ENCODE results near the gene AMBP. TPM values are rescaled to one million over a fixed set of nuclear protein-coding genes. Genes with fewer than 3 reads are reported as not detected.

The AMBP gene
- total RNA-seq, 1 experiment from 2014 or later, result not detected

- no peak overlapping the region for H3K27ac ChIP-seq
- H3K27me3 ChIP-seq (ENCODE audit: insufficient read depth, low read depth), result peaks cover 94% of the 10 kb centered on the region
- H3K79me2 ChIP-seq (ENCODE audit: low read depth), result no peaks in the 10 kb centered on the region
- intact Hi-C loops (cut with micrococcal nuclease; ENCODE audit: unreplicated experiment), result no loop called here
- no peak overlapping the region for H3K4me3 ChIP-seq
- TF ChIP-seq CTCF (conservative IDR thresholded peaks at IDR 0.05), result no peak
- no peak overlapping the region for H3K4me2 ChIP-seq
- H3K36me3 ChIP-seq (ENCODE audit: low read depth), result no peaks in the 10 kb centered on the region
- no peak for DNase-seq
- no peaks in the 10 kb centered on the region for H3F3A ChIP-seq (ENCODE audit: insufficient read depth, low read depth)
- no peaks in the 10 kb centered on the region for H4K20me1 ChIP-seq (ENCODE audit: insufficient read depth)
- no peak overlapping the region for H2AFZ ChIP-seq
- no peaks in the 10 kb centered on the region for H3K4me1 ChIP-seq (replicated peaks; ENCODE audit: insufficient read depth)
- BruUV-seq (replicated peaks), result no TSS peak
- ChIA-PET POLR2A (ENCODE audit: unreplicated experiment) (no interaction called here), CTCF (no interaction called here)
- H3K9me2 ChIP-seq (ENCODE audit: insufficient read depth), result no peaks in the 10 kb centered on the region
- no peaks in the 10 kb centered on the region for H3K9me3 ChIP-seq (ENCODE audit: insufficient read depth, low read depth)
Observed at GRCh38 chr9:114060070-114060469, 18.0 kb downstream of the AMBP start.

DNA sequence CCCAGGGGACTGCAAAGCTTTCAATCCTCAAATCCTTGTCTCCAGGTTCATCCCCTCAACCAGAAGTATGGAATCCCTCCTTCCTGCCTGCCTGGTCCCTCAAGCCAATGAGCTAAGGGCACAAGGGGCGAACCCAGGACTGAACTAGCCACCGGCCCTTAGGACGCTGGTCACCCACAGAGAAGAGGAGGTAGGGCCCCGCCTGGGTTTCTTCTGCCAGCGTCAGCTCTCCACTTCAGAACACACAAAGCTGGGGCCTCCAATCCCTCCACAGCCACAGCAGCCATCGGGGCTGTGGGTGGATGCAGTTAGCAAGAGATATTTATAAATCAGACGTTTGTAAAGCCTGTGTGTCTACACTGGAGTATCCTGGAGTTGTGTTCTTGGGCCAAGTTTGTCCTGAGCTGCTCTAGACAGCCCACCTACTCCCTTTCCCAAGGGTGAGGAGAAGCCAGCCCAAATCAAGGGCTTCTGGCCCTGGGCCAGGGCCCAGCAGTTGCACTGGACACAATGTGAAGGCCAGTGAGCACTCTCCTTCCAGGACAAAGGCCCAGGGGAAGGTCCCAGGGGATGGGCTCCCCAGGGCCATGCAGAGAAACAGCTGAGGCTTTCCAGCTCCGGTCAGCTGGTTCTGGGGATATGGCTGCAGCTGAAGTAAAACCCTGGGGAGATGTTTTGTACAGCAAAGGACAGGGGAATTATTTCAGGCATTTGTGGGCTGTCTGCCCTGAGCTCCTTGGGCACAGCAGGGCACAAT lies 18.9 kb downstream of the AMBP start:
- Histone ChIP-seq H3K79me2 (ENCODE audit: low read depth) (no peaks in the 10 kb centered on the region), H3K9me2 (ENCODE audit: insufficient read depth) (no peaks in the 10 kb centered on the region), H3K27me3 (ENCODE audit: insufficient read depth, low read depth) (peaks cover 93% of the 10 kb centered on the region), H2AFZ (no peak overlapping the region), H3K36me3 (ENCODE audit: low read depth) (no peaks in the 10 kb centered on the region), H3K9me3 (ENCODE audit: insufficient read depth, low read depth) (no peaks in the 10 kb centered on the region), H3F3A (ENCODE audit: insufficient read depth, low read depth) (no peaks in the 10 kb centered on the region), H3K4me1 (replicated peaks; ENCODE audit: insufficient read depth) (no peaks in the 10 kb centered on the region), H4K20me1 (ENCODE audit: insufficient read depth) (no peaks in the 10 kb centered on the region), H3K4me2 (no peak overlapping the region), H3K27ac (no peak overlapping the region), H3K4me3 (no peak overlapping the region)
- TF ChIP-seq EZH2 (IDR thresholded peaks at IDR 0.05; ENCODE audit: low read depth) (no peak), CTCF (conservative IDR thresholded peaks at IDR 0.05) (no peak)
- BruUV-seq (replicated peaks), result no TSS peak
- intact Hi-C loops (cut with micrococcal nuclease; ENCODE audit: unreplicated experiment), result no loop called here
- POLR2A ChIA-PET (ENCODE audit: unreplicated experiment), result no interaction called here
- no peak for DNase-seq
- CTCF ChIA-PET, result no interaction called here

- Histone ChIP-seq H3K9me2 (ENCODE audit: insufficient read depth) (no peaks in the 10 kb centered on the region), H2AFZ (no peak overlapping the region), H3K4me3 (no peak overlapping the region), H3K79me2 (ENCODE audit: low read depth) (no peaks in the 10 kb centered on the region), H3K27ac (no peak overlapping the region), H3K36me3 (ENCODE audit: low read depth) (no peaks in the 10 kb centered on the region), H3K4me1 (replicated peaks; ENCODE audit: insufficient read depth) (no peaks in the 10 kb centered on the region), H3K27me3 (ENCODE audit: insufficient read depth, low read depth) (peaks cover 94% of the 10 kb centered on the region), H4K20me1 (ENCODE audit: insufficient read depth) (no peaks in the 10 kb centered on the region), H3F3A (ENCODE audit: insufficient read depth, low read depth) (no peaks in the 10 kb centered on the region), H3K4me2 (no peak overlapping the region), H3K9me3 (ENCODE audit: insufficient read depth, low read depth) (no peaks in the 10 kb centered on the region)
- intact Hi-C loops (cut with micrococcal nuclease; ENCODE audit: unreplicated experiment), result no loop called here
- DNase-seq, result no peak
- POLR2A ChIA-PET (ENCODE audit: unreplicated experiment), result no interaction called here
- CTCF ChIA-PET, result no interaction called here
- BruUV-seq (replicated peaks), result no TSS peak
- TF ChIP-seq EZH2 (IDR thresholded peaks at IDR 0.05; ENCODE audit: low read depth) (no peak), CTCF (conservative IDR thresholded peaks at IDR 0.05) (no peak)
Observed at GRCh38 chr9:114058688-114059046, 19.4 kb downstream of the AMBP start.

All from PC-9 (cell line).